Activated T-cell treated with anti-CD3 and anti-CD28 coated beads, Interleukin-2, amount 50 U/mL, for 72 hours (primary cell): ENCODE measurements around the gene CEP19. TPM values are rescaled to one million over a fixed set of nuclear protein-coding genes. Genes with fewer than 3 reads are reported as not detected.

Source experiments
- ATAC-seq, 2 donors: fragments of 150-1000 bp; cut with Tn5 transposase; replicated peaks in 1 of 2; 2 replicates each; pipeline ENCODE4 v1.10.0; 2021; ENCODE audit warnings: moderate library complexity in 2 of 2, mild to moderate bottlenecking in 1 of 2
- DNase-seq, 2 donors: peaks; one replicate each; pipeline ENCODE4 v3.0.0; 2021 to 2022; ENCODE audit warnings: mixed read lengths in 1 of 2
- H3K27ac Mint-ChIP-seq: one replicate; pipeline ENCODE4 v1.8.0; 2022; ENCODE audit warnings: mild to moderate bottlenecking, moderate library complexity, mixed read lengths
- H3K27me3 Mint-ChIP-seq: one replicate; pipeline ENCODE4 v1.8.0; 2022; ENCODE audit warnings: low read depth, mixed read lengths
- H3K36me3 Mint-ChIP-seq, 2 donors: one replicate each; pipeline ENCODE4 v1.8.0; 2022; ENCODE audit warnings: mixed read lengths in 2 of 2, mild to moderate bottlenecking in 1 of 2; ENCODE audit not compliant: insufficient read depth in 2 of 2
- H3K4me1 Mint-ChIP-seq: one replicate; pipeline ENCODE4 v1.8.0; 2022; ENCODE audit warnings: low read depth, mixed read lengths
- H3K4me3 Mint-ChIP-seq, 2 donors: one replicate each; pipeline ENCODE4 v1.8.0; 2022; ENCODE audit warnings: mild to moderate bottlenecking in 2 of 2, mixed read lengths in 2 of 2, moderate library complexity in 2 of 2
- H3K9me3 Mint-ChIP-seq, 2 donors: one replicate each; pipeline ENCODE4 v1.8.0; 2022; ENCODE audit warnings: mixed read lengths in 2 of 2
- total RNA-seq, 2 donors: library from RNA; stranded (reverse); gene quantifications; one replicate each; pipeline ENCODE4 v1.2.3, GENCODE V29; 2022

The CEP19 gene
- total RNA-seq, 2 donors from 2014 or later = 5.3 to 5.9 TPM

DNA sequence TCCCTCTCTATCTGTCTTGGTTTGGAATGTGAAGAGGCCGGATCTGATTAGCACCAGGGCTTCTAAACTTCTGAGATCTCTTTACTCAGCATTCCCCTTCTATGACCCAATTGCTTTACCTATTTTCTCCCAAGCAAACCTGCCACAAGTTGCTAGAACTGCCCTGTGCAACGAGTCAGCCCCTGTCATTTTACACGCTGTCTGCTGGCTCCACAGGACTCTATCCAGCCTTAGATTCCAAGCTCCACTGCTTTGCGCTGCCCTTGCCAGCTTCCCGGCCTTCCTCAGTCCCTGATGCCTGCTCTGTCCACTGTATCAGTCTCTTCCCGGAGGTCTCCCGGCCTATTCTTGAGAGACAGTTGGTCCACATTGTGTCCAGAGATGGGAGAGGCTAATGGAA is 12.3 kb downstream of the CEP19 start:
- H3K4me3 Mint-ChIP-seq = no peak overlapping the region
- H3K36me3 Mint-ChIP-seq = peaks cover 0 to 2% of the 10 kb centered on the region in 2 donors
- DNase-seq = no peak
- ATAC-seq = no peak
- peaks cover 4% of the 10 kb centered on the region for H3K4me1 Mint-ChIP-seq
- H3K27ac Mint-ChIP-seq = no peak overlapping the region
- no peaks in the 10 kb centered on the region for H3K27me3 Mint-ChIP-seq
- no peaks in the 10 kb centered on the region for H3K9me3 Mint-ChIP-seq

DNA sequence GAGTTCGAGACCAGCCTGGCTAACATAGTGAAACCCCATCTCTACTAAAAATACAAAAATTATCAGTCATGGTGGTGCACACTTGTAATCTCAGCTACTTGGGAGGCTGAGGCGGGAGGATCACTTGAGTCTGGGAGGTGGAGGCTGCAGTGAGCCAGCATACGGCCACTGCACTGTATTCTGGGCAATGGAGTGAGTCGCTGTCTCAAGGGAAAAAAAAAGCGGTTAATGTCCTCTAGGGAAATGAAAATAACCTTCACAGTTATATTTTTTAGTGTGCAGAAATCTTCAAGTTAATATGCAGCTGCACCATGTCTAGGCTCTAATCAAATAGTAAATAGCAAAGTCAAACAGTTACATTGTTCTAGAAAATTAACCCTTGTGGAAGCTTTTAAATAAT is 14.8 kb downstream of the CEP19 start:
- Mint-ChIP-seq H3K4me1 (peaks cover 4% of the 10 kb centered on the region), H3K27ac (no peak overlapping the region), H3K27me3 (no peaks in the 10 kb centered on the region), H3K4me3 (no peak overlapping the region), H3K9me3 (no peaks in the 10 kb centered on the region), H3K36me3 (peaks cover 0 to 2% of the 10 kb centered on the region in 2 donors)
- no peak for ATAC-seq
- DNase-seq = no peak

DNA sequence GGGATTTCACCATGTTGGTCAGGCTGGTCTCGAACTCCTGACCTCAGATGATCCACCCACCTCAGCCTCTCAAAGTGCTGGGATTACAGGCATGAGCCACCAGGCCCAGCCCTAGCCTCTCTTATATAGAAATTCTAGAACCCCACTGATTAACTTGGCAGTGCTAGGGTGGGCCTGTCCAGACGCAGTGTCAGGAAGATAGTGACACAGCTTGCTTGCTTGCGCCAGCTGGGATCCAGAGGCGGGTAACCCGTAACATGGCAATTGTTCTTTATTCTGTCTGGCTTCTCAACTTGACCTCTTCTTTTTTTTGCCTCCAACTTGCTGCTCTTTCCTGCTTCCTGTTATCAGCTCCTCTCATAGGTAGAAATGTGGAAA is 16.2 kb downstream of the CEP19 start:
- peak; percentile 54 to 62 for ATAC-seq
- Mint-ChIP-seq H3K36me3 (peaks cover 0 to 2% of the 10 kb centered on the region in 2 donors), H3K9me3 (no peaks in the 10 kb centered on the region), H3K27me3 (no peaks in the 10 kb centered on the region), H3K4me3 (peak overlapping the region in 1 of 2 donors; percentile 68), H3K4me1 (peaks cover 4% of the 10 kb centered on the region), H3K27ac (peak overlapping the region; percentile 99)
- DNase-seq = no peak

DNA sequence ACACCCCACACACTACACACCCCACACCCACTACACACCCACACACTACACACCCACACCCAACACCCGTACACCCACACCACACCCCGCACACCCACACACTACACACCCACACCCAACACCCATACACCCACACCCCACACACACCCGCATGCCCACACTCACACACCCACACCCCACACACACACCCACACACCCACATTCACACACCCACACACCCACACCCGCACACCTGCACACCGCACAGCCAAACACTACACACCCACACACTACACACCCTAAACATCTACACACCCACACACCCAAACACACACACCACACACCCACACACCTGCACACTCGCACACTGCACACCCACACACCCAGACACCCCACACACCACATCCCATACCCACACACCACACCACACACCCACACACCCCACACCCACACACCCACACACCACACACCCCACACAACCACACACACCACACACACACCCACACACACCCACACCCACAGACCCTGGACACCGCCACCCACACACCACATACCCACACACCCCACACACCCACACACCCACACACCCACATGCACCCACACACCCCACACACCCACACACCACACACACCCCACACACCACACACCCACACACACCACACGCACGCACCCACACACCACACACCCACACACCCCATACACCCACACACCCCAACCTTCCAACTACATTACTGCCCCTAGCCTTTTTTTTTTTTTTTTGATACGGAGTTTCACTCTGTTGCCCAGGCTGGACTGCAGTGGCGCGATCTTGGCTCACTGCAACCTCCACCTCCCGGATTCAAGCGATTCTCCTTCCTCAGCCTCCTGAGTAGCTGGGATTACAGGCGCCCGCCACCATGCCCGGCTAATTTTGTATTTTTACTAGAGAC is 16.9 kb downstream of the CEP19 start:
- peaks cover 4% of the 10 kb centered on the region for H3K4me1 Mint-ChIP-seq
- ATAC-seq = peak; percentile 49 to 51
- peak overlapping the region; percentile 99 for H3K27ac Mint-ChIP-seq

DNA sequence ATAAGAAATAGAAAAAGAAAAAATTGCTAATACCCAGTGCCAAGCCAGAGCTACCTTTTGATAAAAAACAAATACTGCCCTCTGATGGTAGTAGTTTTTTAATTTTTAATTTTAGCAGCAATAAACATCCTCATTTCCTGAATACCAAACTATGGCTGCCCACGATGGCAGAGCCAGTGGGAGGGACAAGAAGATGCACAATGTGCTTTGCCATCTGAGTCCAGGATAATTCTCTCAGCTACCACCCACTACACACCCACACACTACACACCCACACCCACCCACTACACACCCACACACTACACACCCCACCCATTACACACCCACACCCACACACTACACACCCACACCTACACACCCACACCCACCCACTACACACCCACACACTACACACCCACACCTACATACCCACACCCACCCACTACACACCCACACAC is 17.8 kb downstream of the CEP19 start:
- Mint-ChIP-seq H3K4me1 (peaks cover 4% of the 10 kb centered on the region), H3K27me3 (no peaks in the 10 kb centered on the region), H3K36me3 (peaks cover 0 to 2% of the 10 kb centered on the region in 2 donors), H3K9me3 (no peaks in the 10 kb centered on the region), H3K27ac (peak overlapping the region; percentile 96), H3K4me3 (no peak overlapping the region)
- DNase-seq (no peak), ATAC-seq (peak in 1 of 2 donors; percentile 27)

More for the DNA sequence above, 16.9 kb downstream of the CEP19 start:
- Mint-ChIP-seq H3K36me3 (peaks cover 0 to 2% of the 10 kb centered on the region in 2 donors), H3K4me3 (peak overlapping the region in 1 of 2 donors; percentile 68), H3K9me3 (no peaks in the 10 kb centered on the region), H3K27me3 (no peaks in the 10 kb centered on the region)
- DNase-seq = peak; percentile 11 to 17

DNA sequence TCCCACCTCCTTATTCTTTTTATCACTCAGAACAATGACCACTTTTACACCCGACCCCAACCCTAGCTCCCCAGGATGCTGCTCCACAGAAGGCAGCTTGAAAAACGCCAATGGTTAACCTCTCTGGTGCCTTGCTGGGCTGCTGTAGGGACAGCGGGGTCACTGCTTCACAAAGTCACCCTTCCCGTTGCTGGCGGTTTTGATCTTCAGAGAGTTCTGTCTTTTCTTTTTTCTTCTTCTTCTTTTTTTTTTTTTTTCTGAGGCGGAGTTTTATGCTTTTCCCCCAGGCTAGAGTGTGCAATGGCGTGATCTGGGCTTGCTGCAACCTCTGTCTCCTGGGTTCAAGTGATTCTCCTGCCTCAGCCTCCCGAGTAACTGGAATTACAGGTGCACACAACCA is 20.7 kb downstream of the CEP19 start:
- no peak overlapping the region for H3K27ac Mint-ChIP-seq
- H3K27me3 Mint-ChIP-seq = no peaks in the 10 kb centered on the region
- DNase-seq = no peak
- no peak overlapping the region for H3K4me3 Mint-ChIP-seq
- ATAC-seq = no peak
- peaks cover 0 to 2% of the 10 kb centered on the region in 2 donors for H3K36me3 Mint-ChIP-seq
- H3K4me1 Mint-ChIP-seq = peaks cover 4% of the 10 kb centered on the region
- no peaks in the 10 kb centered on the region for H3K9me3 Mint-ChIP-seq

DNA sequence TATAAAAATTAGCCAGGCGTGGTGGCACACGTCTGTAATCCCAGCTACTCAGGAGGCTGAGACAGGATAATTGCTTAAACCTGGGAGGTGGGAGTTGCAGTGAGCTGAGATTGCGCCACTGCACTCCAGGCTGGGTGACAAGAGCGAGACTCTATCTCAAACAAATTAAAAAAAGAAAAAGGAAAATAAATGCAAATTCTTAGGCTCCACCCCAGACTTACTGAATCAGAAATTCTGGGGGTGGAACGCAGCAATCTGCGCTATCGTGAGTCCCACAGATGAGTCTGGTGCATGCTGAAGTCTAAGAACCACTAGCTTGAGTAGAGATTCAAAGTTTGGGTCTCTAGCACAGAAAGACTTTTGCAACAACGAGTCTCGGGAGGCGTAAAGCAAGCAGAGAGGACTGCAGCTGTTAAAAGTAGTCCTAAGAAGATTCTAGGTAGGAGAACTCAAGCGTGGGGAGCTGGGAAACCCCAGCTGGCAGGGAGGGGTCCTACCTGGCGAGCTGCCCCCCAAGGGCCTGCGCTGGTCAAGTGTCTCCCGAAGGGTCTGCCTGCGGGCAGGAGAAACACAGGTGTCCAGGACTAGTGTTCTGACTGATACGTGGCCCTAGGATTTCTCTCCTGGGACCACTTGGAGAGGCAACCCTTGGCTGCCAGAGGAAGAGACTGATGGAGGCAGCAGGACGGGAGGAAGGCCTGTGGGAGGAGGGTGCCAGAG is 21.9 kb downstream of the CEP19 start:
- ATAC-seq (no peak), DNase-seq (no peak)
- Mint-ChIP-seq H3K27me3 (no peaks in the 10 kb centered on the region), H3K4me1 (peaks cover 4% of the 10 kb centered on the region), H3K4me3 (no peak overlapping the region), H3K27ac (no peak overlapping the region), H3K9me3 (no peaks in the 10 kb centered on the region), H3K36me3 (peaks cover 0 to 1% of the 10 kb centered on the region in 2 donors)

DNA sequence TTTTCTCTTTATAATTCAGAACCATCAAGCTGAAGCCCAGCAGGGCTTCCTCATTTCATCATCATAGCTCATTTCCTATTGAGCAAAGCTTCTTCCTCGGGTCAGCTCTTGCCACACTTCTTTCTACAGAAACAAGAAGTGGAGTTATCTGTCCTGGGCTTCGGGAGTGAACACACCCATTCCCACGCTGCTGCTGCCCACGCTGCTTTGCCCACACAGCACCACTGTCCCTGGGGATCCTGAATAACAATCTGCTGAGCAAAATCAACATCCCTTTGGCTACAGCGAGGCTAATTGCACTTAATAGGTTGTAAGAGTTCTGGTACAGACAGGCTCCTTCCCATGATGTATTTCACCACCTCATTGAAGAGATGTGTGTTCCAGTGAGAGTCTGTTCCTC is 23.7 kb downstream of the CEP19 start:
- Mint-ChIP-seq H3K4me3 (no peak overlapping the region), H3K4me1 (peaks cover 15% of the 10 kb centered on the region), H3K9me3 (no peaks in the 10 kb centered on the region), H3K36me3 (no peaks in the 10 kb centered on the region), H3K27me3 (no peaks in the 10 kb centered on the region), H3K27ac (no peak overlapping the region)
- no peak for ATAC-seq
- DNase-seq = no peak

DNA sequence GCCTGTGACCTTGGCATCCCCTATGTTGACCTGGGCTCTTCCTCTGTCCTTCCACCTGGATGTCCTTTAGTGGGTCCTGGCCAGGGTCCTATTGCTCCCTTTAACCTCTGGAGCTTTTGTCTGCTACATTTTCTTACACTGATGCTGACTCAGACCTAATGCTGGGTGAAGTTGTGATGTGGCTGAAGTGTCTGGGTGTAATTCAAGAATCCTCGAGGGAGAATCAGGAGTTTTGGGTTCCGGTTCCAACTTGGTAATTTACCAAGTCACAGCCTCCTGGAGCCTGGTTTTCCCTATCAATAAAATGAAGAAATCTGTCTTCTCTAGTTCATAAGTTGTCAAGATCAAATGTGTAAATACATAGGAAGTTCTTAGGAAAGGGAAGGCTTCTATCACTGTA is 25.6 kb downstream of the CEP19 start:
- DNase-seq (no peak), ATAC-seq (no peak)
- peaks cover 15% of the 10 kb centered on the region for H3K4me1 Mint-ChIP-seq
- no peaks in the 10 kb centered on the region for H3K27me3 Mint-ChIP-seq
- H3K4me3 Mint-ChIP-seq = no peak overlapping the region
- H3K36me3 Mint-ChIP-seq = no peaks in the 10 kb centered on the region
- no peaks in the 10 kb centered on the region for H3K9me3 Mint-ChIP-seq
- no peak overlapping the region for H3K27ac Mint-ChIP-seq

DNA sequence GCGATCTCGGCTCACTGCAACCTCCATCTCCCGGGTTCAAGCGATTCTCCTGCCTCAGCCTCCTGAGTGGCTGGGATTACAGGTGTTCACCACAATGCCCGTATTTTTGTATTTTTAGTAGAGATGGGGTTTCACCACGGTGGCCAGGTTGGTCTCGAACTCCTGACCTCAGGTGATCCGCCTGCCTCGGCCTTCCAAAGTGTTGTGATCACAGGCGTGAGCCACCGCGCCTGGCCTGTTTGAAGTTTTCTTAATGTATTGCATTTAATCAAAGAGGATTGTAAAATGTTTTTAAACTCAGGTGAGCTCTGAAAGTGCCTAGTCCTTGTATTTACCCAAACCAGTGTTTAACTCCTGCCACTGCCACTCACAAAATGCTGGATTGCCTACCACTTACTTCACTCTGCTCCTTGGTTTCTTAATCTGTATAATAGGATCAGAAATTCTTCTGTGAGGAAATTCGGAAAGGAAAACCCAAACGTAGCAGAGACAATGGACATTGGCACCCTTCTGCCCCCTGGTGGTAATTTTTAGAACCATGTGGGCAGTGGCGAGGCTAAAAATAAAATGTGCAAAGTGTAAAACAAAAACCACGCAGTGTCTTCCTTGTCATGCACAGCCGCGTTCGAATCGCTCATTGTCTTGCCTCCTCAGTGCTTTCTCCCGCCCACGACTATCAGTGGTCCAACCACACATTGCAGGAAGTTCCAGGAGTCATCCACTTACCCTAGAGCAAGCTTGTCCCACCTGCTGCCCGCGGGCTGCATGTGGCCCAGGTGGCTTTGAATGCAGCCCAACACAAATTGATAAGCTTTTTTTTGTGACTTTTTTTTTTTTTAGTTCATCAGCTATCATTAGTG is 27.3 kb downstream of the CEP19 start:
- peak overlapping the region; percentile 88 for H3K27ac Mint-ChIP-seq
- DNase-seq (peak; percentile 68 to 75), ATAC-seq (peak; percentile 88 to 90)
- peak overlapping the region; percentile 69 to 91 for H3K4me3 Mint-ChIP-seq
- no peaks in the 10 kb centered on the region for H3K9me3 Mint-ChIP-seq
- H3K4me1 Mint-ChIP-seq = peaks cover 15% of the 10 kb centered on the region
- H3K36me3 Mint-ChIP-seq = no peaks in the 10 kb centered on the region
- no peaks in the 10 kb centered on the region for H3K27me3 Mint-ChIP-seq

DNA sequence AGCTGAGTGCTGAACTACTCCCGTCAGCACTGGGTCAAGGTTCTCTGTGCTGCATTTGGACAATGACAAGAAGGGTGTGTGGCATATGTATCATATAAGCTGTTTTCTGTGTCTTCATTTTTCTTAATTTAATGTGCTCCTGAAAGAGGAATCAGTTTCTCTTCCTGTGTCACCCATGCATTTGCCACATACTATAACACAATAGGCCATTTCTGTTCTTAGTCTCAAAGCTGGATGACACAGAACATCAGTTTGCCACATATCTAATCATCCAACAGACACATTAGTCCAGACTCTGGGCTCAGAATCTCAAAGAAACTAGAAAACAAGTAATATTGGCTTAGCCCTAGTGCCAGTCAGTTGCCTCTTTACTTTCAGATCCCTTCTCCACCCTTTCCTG is 34.1 kb downstream of the CEP19 start:
- no peak overlapping the region for H3K4me3 Mint-ChIP-seq
- no peak overlapping the region for H3K27ac Mint-ChIP-seq
- H3K9me3 Mint-ChIP-seq = no peaks in the 10 kb centered on the region
- DNase-seq (no peak), ATAC-seq (no peak)
- no peaks in the 10 kb centered on the region for H3K36me3 Mint-ChIP-seq
- peaks cover 10% of the 10 kb centered on the region for H3K4me1 Mint-ChIP-seq
- no peaks in the 10 kb centered on the region for H3K27me3 Mint-ChIP-seq

DNA sequence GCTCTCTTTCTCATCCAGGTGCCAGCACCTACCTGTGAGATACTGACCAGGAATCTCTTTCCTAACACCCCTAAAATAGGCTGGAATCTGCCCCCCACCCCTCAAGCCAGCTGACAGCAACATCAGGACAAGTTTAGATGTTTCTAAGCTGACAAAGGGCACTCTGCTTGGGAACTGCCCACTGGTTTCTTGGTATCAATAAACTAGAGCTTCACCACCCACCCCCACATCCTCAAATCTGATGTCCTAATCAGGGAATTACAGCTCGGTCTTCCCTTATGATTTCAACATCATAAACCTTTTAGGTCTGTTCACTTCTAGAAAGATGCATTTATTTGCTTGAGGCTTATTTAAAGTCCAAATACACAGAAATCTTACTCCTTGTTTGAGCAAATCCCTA is 34.7 kb downstream of the CEP19 start:
- Mint-ChIP-seq H3K27ac (no peak overlapping the region), H3K9me3 (no peaks in the 10 kb centered on the region), H3K4me3 (no peak overlapping the region), H3K27me3 (no peaks in the 10 kb centered on the region), H3K4me1 (peaks cover 10% of the 10 kb centered on the region), H3K36me3 (no peaks in the 10 kb centered on the region)
- DNase-seq (no peak), ATAC-seq (no peak)

DNA sequence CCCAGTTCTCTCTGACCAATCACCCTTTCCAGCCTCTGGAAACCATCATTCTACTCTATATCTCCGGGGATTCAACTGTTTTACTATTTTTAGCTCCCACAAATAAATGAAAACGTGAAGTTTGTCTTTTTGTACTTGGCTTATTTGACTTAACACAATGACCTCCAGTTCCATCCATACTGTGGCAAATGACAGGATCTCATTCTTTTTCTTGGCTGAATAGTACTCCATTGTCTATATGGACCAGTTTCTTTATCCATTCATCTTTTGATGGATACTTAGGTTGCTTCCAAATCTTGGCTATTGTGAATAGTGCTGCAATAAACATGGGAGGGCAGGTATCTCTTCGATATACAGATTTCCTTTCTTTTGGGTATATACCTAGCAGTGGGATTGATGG is 38.4 kb downstream of the CEP19 start:
- Mint-ChIP-seq H3K36me3 (no peaks in the 10 kb centered on the region), H3K9me3 (no peaks in the 10 kb centered on the region), H3K4me1 (peaks cover 29% of the 10 kb centered on the region), H3K4me3 (no peak overlapping the region), H3K27ac (no peak overlapping the region), H3K27me3 (no peaks in the 10 kb centered on the region)
- no peak for DNase-seq
- ATAC-seq = no peak
